ENCODE data around the gene HBS1L. TPM values are rescaled to one million over a fixed set of nuclear protein-coding genes. Genes with fewer than 3 reads are reported as not detected.

The HBS1L gene
- total RNA-seq, 1 experiment from 2014 or later, result 81.2 TPM

GRCh38 chr6:134995536-134995935 is 59.1 kb downstream of the HBS1L start:
- POLR2A ChIA-PET, result no interaction called here
- no peak for TF ChIP-seq CTCF (IDR thresholded peaks at IDR 0.05; ENCODE audit: insufficient read depth in 1 of 2, low read depth in 1 of 2, low read length in 1 of 2, severe bottlenecking in 1 of 2, unreplicated experiment in 1 of 2)
- H3K27ac Mint-ChIP-seq (ENCODE audit: unreplicated experiment), result no peak overlapping the region

GRCh38 chr6:134994431-134994830 is 60.2 kb downstream of the HBS1L start:
- no peak overlapping the region for H3K27ac Mint-ChIP-seq (ENCODE audit: unreplicated experiment)
- no peak for TF ChIP-seq CTCF (IDR thresholded peaks at IDR 0.05; ENCODE audit: insufficient read depth in 1 of 2, low read depth in 1 of 2, low read length in 1 of 2, severe bottlenecking in 1 of 2, unreplicated experiment in 1 of 2)
- ChIA-PET CTCF (no interaction called here), POLR2A (no interaction called here)
- no peaks in the 10 kb centered on the region for H3K36me3 ChIP-seq (ENCODE audit: control insufficient read depth, insufficient read depth, low read length)
- H3K9me3 Mint-ChIP-seq (ENCODE audit: unreplicated experiment), result no peaks in the 10 kb centered on the region
- intact Hi-C loops (cut with micrococcal nuclease; ENCODE audit: unreplicated experiment), result no loop called here
- BruUV-seq (replicated peaks), result no TSS peak
- H3K27me3 Mint-ChIP-seq (ENCODE audit: insufficient read depth, unreplicated experiment), result no peaks in the 10 kb centered on the region
- no peak for DNase-seq
- H3K4me1 Mint-ChIP-seq (ENCODE audit: low read depth, unreplicated experiment), result no peaks in the 10 kb centered on the region
- no peak overlapping the region for H3K4me3 Mint-ChIP-seq (ENCODE audit: unreplicated experiment)
- no peaks in the 10 kb centered on the region for H3K9me3 ChIP-seq
- no peaks in the 10 kb centered on the region for H3K27me3 ChIP-seq (replicated peaks; ENCODE audit: control insufficient read depth, insufficient read depth, low read length)
- H3K4me3 ChIP-seq (ENCODE audit: low read depth, low read length), result no peak overlapping the region
- no peaks in the 10 kb centered on the region for H3K4me1 ChIP-seq
- H3K36me3 Mint-ChIP-seq (ENCODE audit: insufficient read depth, unreplicated experiment), result peaks cover 12% of the 10 kb centered on the region

More at GRCh38 chr6:134995536-134995935, 59.1 kb downstream of the HBS1L start:
- H3K27me3 Mint-ChIP-seq (ENCODE audit: insufficient read depth, unreplicated experiment), result no peaks in the 10 kb centered on the region
- no peaks in the 10 kb centered on the region for H3K4me1 Mint-ChIP-seq (ENCODE audit: low read depth, unreplicated experiment)
- peaks cover 10% of the 10 kb centered on the region for H3K36me3 Mint-ChIP-seq (ENCODE audit: insufficient read depth, unreplicated experiment)
- CTCF ChIA-PET, result no interaction called here
- BruUV-seq (replicated peaks), result no TSS peak
- Histone ChIP-seq H3K9me3 (no peaks in the 10 kb centered on the region), H3K27me3 (replicated peaks; ENCODE audit: control insufficient read depth, insufficient read depth, low read length) (no peaks in the 10 kb centered on the region), H3K4me3 (ENCODE audit: low read depth, low read length) (no peak overlapping the region), H3K36me3 (ENCODE audit: control insufficient read depth, insufficient read depth, low read length) (no peaks in the 10 kb centered on the region), H3K4me1 (no peaks in the 10 kb centered on the region)
- no peak overlapping the region for H3K4me3 Mint-ChIP-seq (ENCODE audit: unreplicated experiment)
- intact Hi-C loops (cut with micrococcal nuclease; ENCODE audit: unreplicated experiment), result no loop called here
- DNase-seq, result no peak
- H3K9me3 Mint-ChIP-seq (ENCODE audit: unreplicated experiment), result no peaks in the 10 kb centered on the region

GRCh38 chr6:134992155-134992554 is 62.5 kb downstream of the HBS1L start:
- no TSS peak for BruUV-seq (replicated peaks)
- H3K9me3 ChIP-seq, result no peaks in the 10 kb centered on the region
- no peak for TF ChIP-seq CTCF (IDR thresholded peaks at IDR 0.05; ENCODE audit: insufficient read depth in 1 of 2, low read depth in 1 of 2, low read length in 1 of 2, severe bottlenecking in 1 of 2, unreplicated experiment in 1 of 2)
- no peaks in the 10 kb centered on the region for H3K27me3 ChIP-seq (replicated peaks; ENCODE audit: control insufficient read depth, insufficient read depth, low read length)
- no peaks in the 10 kb centered on the region for H3K4me1 ChIP-seq
- H3K4me3 ChIP-seq (ENCODE audit: low read depth, low read length), result no peak overlapping the region
- Mint-ChIP-seq H3K36me3 (ENCODE audit: insufficient read depth, unreplicated experiment) (peaks cover 23% of the 10 kb centered on the region), H3K9me3 (ENCODE audit: unreplicated experiment) (no peaks in the 10 kb centered on the region), H3K4me3 (ENCODE audit: unreplicated experiment) (no peak overlapping the region), H3K27ac (ENCODE audit: unreplicated experiment) (no peak overlapping the region), H3K4me1 (ENCODE audit: low read depth, unreplicated experiment) (no peaks in the 10 kb centered on the region), H3K27me3 (ENCODE audit: insufficient read depth, unreplicated experiment) (no peaks in the 10 kb centered on the region)
- CTCF ChIA-PET, result no interaction called here
- H3K36me3 ChIP-seq (ENCODE audit: control insufficient read depth, insufficient read depth, low read length), result no peaks in the 10 kb centered on the region
- intact Hi-C loops (cut with micrococcal nuclease; ENCODE audit: unreplicated experiment), result no loop called here
- POLR2A ChIA-PET, result no interaction called here
- no peak for DNase-seq

All from Caco-2 (cell line).